GM19452 (cell line): ENCODE data around the gene KCNN4.
"Not testable (repeated sequence)": the region's sequence is repeated elsewhere in the genome, so short reads cannot be mapped to it uniquely, and the experiment has no call there.

ENCODE experiments used
- ATAC-seq: cut with Tn5 transposase; IDR thresholded peaks from one replicate; pipeline ENCODE4 v1.9.1; 2021; ENCODE audit not compliant: unreplicated experiment

The KCNN4 gene

GRCh38 chr19:43780706-43781525, at the start of gene KCNN4:
KCNN4 (minus strand) TSS chr19:43780973; CDS start chr19:43780861, 112 bp downstream.
- peak; percentile 40 for ATAC-seq

GRCh38 chr19:43826787-43827754, 46.3 kb upstream of the KCNN4 start, which contains the start of gene ZNF283:
ZNF283 (plus strand) TSS chr19:43827321; CDS start chr19:43833505, 6,184 bp downstream.
- ATAC-seq: no peak

- ATAC-seq: not testable (repeated sequence)
Measured at GRCh38 chr19:43824572-43824971, 43.8 kb upstream of the KCNN4 start.

- not testable (repeated sequence) for ATAC-seq
Measured at GRCh38 chr19:43823856-43824255, 43.1 kb upstream of the KCNN4 start.

- no peak for ATAC-seq
Measured at GRCh38 chr19:43820884-43821215, 40.1 kb upstream of the KCNN4 start.

- ATAC-seq: no peak
Measured at GRCh38 chr19:43820098-43820883, 39.5 kb upstream of the KCNN4 start.

- ATAC-seq: no peak
Measured at GRCh38 chr19:43818500-43818899, 37.7 kb upstream of the KCNN4 start.

- ATAC-seq: not testable (repeated sequence)
Measured at GRCh38 chr19:43817454-43817853, 36.7 kb upstream of the KCNN4 start.

GRCh38 chr19:43814663-43815352, 34.0 kb upstream of the KCNN4 start:
- no peak for ATAC-seq

- no peak for ATAC-seq
Measured at GRCh38 chr19:43812688-43813087, 31.9 kb upstream of the KCNN4 start.

- ATAC-seq: no peak
Measured at GRCh38 chr19:43812259-43812658, 31.5 kb upstream of the KCNN4 start.

GRCh38 chr19:43811837-43812236, 31.1 kb upstream of the KCNN4 start:
- ATAC-seq: no peak

GRCh38 chr19:43809762-43810696, 29.3 kb upstream of the KCNN4 start:
- ATAC-seq: no peak

GRCh38 chr19:43807651-43808050, 26.9 kb upstream of the KCNN4 start:
- no peak for ATAC-seq

GRCh38 chr19:43806848-43807247, 26.1 kb upstream of the KCNN4 start:
- no peak for ATAC-seq

- ATAC-seq: not testable (repeated sequence)
Measured at GRCh38 chr19:43806401-43806800, 25.6 kb upstream of the KCNN4 start.

- ATAC-seq: no peak
Measured at GRCh38 chr19:43804432-43804831, 23.7 kb upstream of the KCNN4 start.

GRCh38 chr19:43802216-43802951, 21.6 kb upstream of the KCNN4 start, which contains the start of gene LYPD5:
LYPD5 (minus strand) TSS chr19:43802447; CDS start chr19:43802380, 67 bp downstream.
- no peak for ATAC-seq
